Measurements from ENCODE around the gene MRPL52. TPM values are rescaled to one million over a fixed set of nuclear protein-coding genes. Genes with fewer than 3 reads are reported as not detected.
"Not testable (repeated sequence)": the region's sequence is repeated elsewhere in the genome, so short reads cannot be mapped to it uniquely, and the experiment has no call there.

The MRPL52 gene
- total RNA-seq, 5 donors from 2014 or later (not counting 1 experiment from before 2014, with no cell fraction given): 36.5 to 70.1 (median 62.2) TPM

GRCh38 chr14:22849212-22849819 lies 19.6 kb downstream of the MRPL52 start:
- ChIA-PET POLR2A (no interaction called here), CTCF (interaction anchor here in 1 of 2 donors (1.0 to 1.8 kb wide), 2 partner anchors 25 to 26 kb away, joined by 5 to 12 read pairs; no protein-coding TSS in a partner anchor)
- peaks cover 0 to 11% of the 10 kb centered on the region in 2 experiments for H3K4me1 ChIP-seq (ENCODE audit: control insufficient read depth in 1 of 2, extremely low read depth in 1 of 2, insufficient read depth in 2 of 2, low read length in 2 of 2)
- Mint-ChIP-seq H3K27ac (no peak overlapping the region), H3K27me3 (peaks cover 17 to 28% of the 10 kb centered on the region in 2 donors), H3K36me3 (no peaks in the 10 kb centered on the region), H3K9me3 (no peaks in the 10 kb centered on the region), H3K4me3 (no peak overlapping the region), H3K4me1 (peaks cover 3 to 12% (median 11%) of the 10 kb centered on the region in 3 donors)
- H3K27me3 ChIP-seq (replicated peaks in 1 of 2; ENCODE audit: control insufficient read depth in 2 of 2, extremely low read depth in 1 of 2, insufficient read depth in 2 of 2, low read length in 1 of 2): peaks cover 0 to 60% of the 10 kb centered on the region in 2 experiments
- WGBS (ENCODE audit: insufficient coverage): 86% methylated on average over 9 of the region's 19 CpGs
- ATAC-seq (replicated peaks in 1 of 4): no peak
- no peak for DNase-seq
- no peak overlapping the region for H3K4me3 ChIP-seq (ENCODE audit: control insufficient read depth in 1 of 2, extremely low read depth in 1 of 2, low read length in 1 of 2)
- H3K27ac ChIP-seq (ENCODE audit: low read length): no peak overlapping the region
- H3K9me3 ChIP-seq: no peaks in the 10 kb centered on the region
- H3K36me3 ChIP-seq (ENCODE audit: control insufficient read depth in 2 of 2, extremely low read depth in 1 of 2, insufficient read depth in 1 of 2, low read length in 1 of 2): no peaks in the 10 kb centered on the region

DNA sequence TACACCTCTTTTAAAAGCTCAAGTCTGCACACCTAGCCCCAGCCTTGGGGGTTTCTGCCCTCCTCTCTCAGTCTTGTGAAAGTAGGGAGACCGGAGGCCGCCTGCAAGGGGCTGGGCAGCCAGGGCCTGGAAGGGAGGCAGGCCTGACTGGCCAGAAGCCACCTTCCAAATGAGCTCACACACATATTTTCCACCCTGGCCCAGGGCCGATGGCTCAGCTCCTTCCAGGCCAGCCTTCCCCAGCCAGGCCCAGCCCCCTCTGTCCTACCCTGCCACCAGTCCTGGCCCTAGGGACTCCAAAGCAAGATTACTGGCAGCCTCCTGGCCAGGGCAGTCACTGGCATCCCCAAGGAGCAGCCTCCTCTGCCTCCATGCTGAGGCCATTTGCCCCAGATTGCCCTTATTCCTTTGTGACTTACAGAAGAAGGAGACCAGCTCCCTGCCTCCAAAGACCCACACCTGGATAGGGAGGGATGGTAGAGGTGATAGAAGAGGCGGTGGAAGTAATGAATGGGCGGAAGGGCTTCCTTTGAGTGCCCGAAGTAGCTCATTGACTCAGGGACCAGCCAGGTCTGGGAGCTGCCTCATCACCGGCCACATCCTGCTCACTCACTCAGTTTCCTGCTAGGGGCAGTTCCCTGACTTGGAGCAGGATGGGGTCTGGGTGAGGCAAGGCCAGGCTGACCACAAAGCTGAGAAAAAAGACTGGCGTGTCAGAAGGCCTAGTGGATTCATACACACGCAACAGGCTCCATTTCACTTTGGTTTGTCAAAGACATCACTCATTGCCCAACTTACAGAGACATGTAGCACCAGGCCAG lies 21.5 kb downstream of the MRPL52 start:
- no peak for ATAC-seq (replicated peaks in 1 of 4)
- WGBS (ENCODE audit: insufficient coverage): 55% methylated on average over 4 of the region's 9 CpGs
- Histone ChIP-seq H3K27ac (ENCODE audit: low read length) (no peak overlapping the region), H3K36me3 (ENCODE audit: control insufficient read depth in 2 of 2, extremely low read depth in 1 of 2, insufficient read depth in 1 of 2, low read length in 1 of 2) (no peaks in the 10 kb centered on the region), H3K4me1 (ENCODE audit: control insufficient read depth in 1 of 2, extremely low read depth in 1 of 2, insufficient read depth in 2 of 2, low read length in 2 of 2) (peaks cover 0 to 11% of the 10 kb centered on the region in 2 experiments), H3K9me3 (no peaks in the 10 kb centered on the region), H3K27me3 (replicated peaks in 1 of 2; ENCODE audit: control insufficient read depth in 2 of 2, extremely low read depth in 1 of 2, insufficient read depth in 2 of 2, low read length in 1 of 2) (peaks cover 0 to 53% of the 10 kb centered on the region in 2 experiments), H3K4me3 (ENCODE audit: control insufficient read depth in 1 of 2, extremely low read depth in 1 of 2, low read length in 1 of 2) (no peak overlapping the region)
- peaks cover 15 to 17% of the 10 kb centered on the region in 2 donors for H3K27me3 Mint-ChIP-seq
- H3K9me3 Mint-ChIP-seq: no peaks in the 10 kb centered on the region
- no peak overlapping the region for H3K4me3 Mint-ChIP-seq
- ChIA-PET CTCF (interaction anchor here (0.5 to 4.5 kb wide), 14 partner anchors 11 to 1025 kb away, joined by 3 to 46 read pairs (median 4); partner anchors contain the start of genes ABHD4 (in 1 of the 2) and OXA1L (in 1 of the 2)), POLR2A (no interaction called here)
- no peak overlapping the region for H3K27ac Mint-ChIP-seq
- peaks cover 3 to 16% (median 12%) of the 10 kb centered on the region in 3 donors for H3K4me1 Mint-ChIP-seq
- no peak for DNase-seq
- no peaks in the 10 kb centered on the region for H3K36me3 Mint-ChIP-seq

DNA sequence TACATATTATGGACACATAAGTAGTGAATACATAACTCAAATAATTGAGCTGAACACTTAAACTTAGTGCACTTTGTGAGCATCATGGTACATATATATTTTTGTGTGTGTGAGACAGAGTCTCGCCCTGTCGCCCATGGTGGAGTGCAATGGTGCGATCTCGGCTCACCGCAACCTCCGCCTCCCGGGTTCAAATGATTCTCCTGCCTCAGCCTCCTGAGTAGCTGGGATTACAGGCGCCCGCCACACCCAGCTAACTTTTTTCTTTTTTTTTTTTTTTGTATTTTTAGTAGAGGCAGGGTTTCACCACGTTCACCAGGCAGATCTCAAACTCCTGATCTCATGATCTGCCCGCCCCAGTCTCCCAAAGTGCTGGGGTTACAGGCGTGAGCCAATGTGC lies 22.5 kb downstream of the MRPL52 start:
- H3K27ac ChIP-seq (ENCODE audit: low read length); H3K27me3 Mint-ChIP-seq; H3K4me3 Mint-ChIP-seq; H3K36me3 Mint-ChIP-seq; H3K36me3 ChIP-seq (ENCODE audit: control insufficient read depth in 2 of 2, extremely low read depth in 1 of 2, insufficient read depth in 1 of 2, low read length in 1 of 2); H3K9me3 Mint-ChIP-seq; H3K27ac Mint-ChIP-seq; H3K9me3 ChIP-seq; DNase-seq; H3K4me3 ChIP-seq (ENCODE audit: control insufficient read depth in 1 of 2, extremely low read depth in 1 of 2, low read length in 1 of 2); ATAC-seq (replicated peaks in 1 of 4): not testable (repeated sequence)
- no CpG with 5 or more reads among the region's 12 CpGs for WGBS (ENCODE audit: insufficient coverage)
- Histone ChIP-seq H3K4me1 (ENCODE audit: control insufficient read depth in 1 of 2, extremely low read depth in 1 of 2, insufficient read depth in 2 of 2, low read length in 2 of 2) (peaks cover 0 to 11% of the 10 kb centered on the region in 2 experiments), H3K27me3 (replicated peaks in 1 of 2; ENCODE audit: control insufficient read depth in 2 of 2, extremely low read depth in 1 of 2, insufficient read depth in 2 of 2, low read length in 1 of 2) (peaks cover 0 to 49% of the 10 kb centered on the region in 2 experiments)
- POLR2A ChIA-PET: interaction anchor here in 1 of 2 donors (0.6 kb wide), 1 partner anchor 50 kb away, joined by 3 read pairs; no protein-coding TSS in a partner anchor
- H3K4me1 Mint-ChIP-seq: peaks cover 3 to 20% (median 15%) of the 10 kb centered on the region in 3 donors
- CTCF ChIA-PET: interaction anchor here (0.6 to 4.5 kb wide), 18 partner anchors 9 to 325 kb away, joined by 3 to 46 read pairs (median 4); partner anchors contain the start of genes LRP10 (in 1 of the 2) and PSMB5 (in 1 of the 2)

- no peaks in the 10 kb centered on the region for H3K36me3 Mint-ChIP-seq
- H3K27ac Mint-ChIP-seq: no peak overlapping the region
- POLR2A ChIA-PET: no interaction called here
- Histone ChIP-seq H3K4me1 (ENCODE audit: control insufficient read depth in 1 of 2, extremely low read depth in 1 of 2, insufficient read depth in 2 of 2, low read length in 2 of 2) (peaks cover 0 to 13% of the 10 kb centered on the region in 2 experiments), H3K27me3 (replicated peaks in 1 of 2; ENCODE audit: control insufficient read depth in 2 of 2, extremely low read depth in 1 of 2, insufficient read depth in 2 of 2, low read length in 1 of 2) (peaks cover 0 to 50% of the 10 kb centered on the region in 2 experiments), H3K27ac (ENCODE audit: low read length) (no peak overlapping the region), H3K9me3 (no peaks in the 10 kb centered on the region), H3K4me3 (ENCODE audit: control insufficient read depth in 1 of 2, extremely low read depth in 1 of 2, low read length in 1 of 2) (no peak overlapping the region), H3K36me3 (ENCODE audit: control insufficient read depth in 2 of 2, extremely low read depth in 1 of 2, insufficient read depth in 1 of 2, low read length in 1 of 2) (no peaks in the 10 kb centered on the region)
- peaks cover 8 to 9% of the 10 kb centered on the region in 2 donors for H3K27me3 Mint-ChIP-seq
- CTCF ChIA-PET: interaction anchor here (0.5 to 4.5 kb wide), 20 partner anchors 9 to 873 kb away, joined by 3 to 46 read pairs (median 4); partner anchors contain the start of genes LRP10 (in 1 of the 2), PSMB5 (in 1 of the 2) and RBM23 (in 1 of the 2)
- DNase-seq (no peak), ATAC-seq (replicated peaks in 1 of 4) (no peak)
- H3K4me3 Mint-ChIP-seq: no peak overlapping the region
- H3K9me3 Mint-ChIP-seq: no peaks in the 10 kb centered on the region
- H3K4me1 Mint-ChIP-seq: peaks cover 3 to 20% (median 18%) of the 10 kb centered on the region in 3 donors
- no CpG with 5 or more reads among the region's 2 CpGs for WGBS (ENCODE audit: insufficient coverage)
Observed at GRCh38 chr14:22852599-22852939, 22.9 kb downstream of the MRPL52 start.

DNA sequence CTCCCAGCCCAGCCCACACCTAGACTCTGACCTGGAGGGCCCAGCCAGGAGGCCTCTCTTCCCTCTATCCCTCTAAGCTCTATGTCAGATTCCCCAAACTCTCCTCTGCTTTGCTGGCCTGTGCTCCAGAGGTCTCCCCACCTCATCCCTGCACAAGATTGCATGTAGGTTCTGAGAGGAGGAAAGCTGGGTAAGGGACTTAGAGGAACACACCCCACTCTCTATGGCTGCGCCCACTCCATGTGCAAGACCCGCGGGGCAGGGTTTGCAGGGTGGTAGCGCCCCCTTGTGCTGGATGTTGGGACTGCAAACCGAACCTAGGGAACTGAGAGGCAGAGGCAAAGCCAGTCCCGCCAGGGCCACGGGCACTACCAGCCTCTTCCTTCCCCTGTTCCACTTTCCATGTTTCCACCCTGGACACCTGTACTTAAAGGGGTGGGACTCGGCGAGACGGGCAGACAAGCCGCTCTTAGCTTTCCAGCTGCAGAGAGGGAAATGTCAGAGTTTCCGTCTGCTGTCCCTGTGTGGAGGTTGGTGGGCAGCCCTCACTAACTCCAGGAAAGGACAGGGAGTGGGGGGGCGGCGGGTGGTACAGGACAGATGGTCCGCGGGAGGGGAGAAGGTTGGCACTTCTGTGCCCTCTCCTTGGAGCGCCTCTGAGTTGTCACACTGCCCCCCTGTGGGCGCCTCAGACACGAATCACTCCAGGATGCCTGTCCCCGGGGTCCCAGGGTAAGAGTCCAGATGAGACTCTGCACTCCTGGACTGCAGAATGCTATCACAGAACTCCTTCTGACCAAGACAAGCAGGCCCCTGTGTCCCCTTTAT lies 23.5 kb downstream of the MRPL52 start:
- no peaks in the 10 kb centered on the region for H3K36me3 ChIP-seq (ENCODE audit: control insufficient read depth in 2 of 2, extremely low read depth in 1 of 2, insufficient read depth in 1 of 2, low read length in 1 of 2)
- peaks cover 0 to 45% of the 10 kb centered on the region in 2 experiments for H3K27me3 ChIP-seq (replicated peaks in 1 of 2; ENCODE audit: control insufficient read depth in 2 of 2, extremely low read depth in 1 of 2, insufficient read depth in 2 of 2, low read length in 1 of 2)
- Mint-ChIP-seq H3K36me3 (no peaks in the 10 kb centered on the region), H3K4me3 (peak overlapping the region; percentile 75 to 79 (median 78)), H3K4me1 (peaks cover 6 to 25% (median 23%) of the 10 kb centered on the region in 3 donors), H3K27ac (peak overlapping the region; percentile 66 to 79), H3K27me3 (peaks cover 6 to 9% of the 10 kb centered on the region in 2 donors), H3K9me3 (no peaks in the 10 kb centered on the region)
- DNase-seq (peak; percentile 64 to 95 (median 86)), ATAC-seq (replicated peaks in 1 of 4) (peak; percentile 90 to 92 (median 91))
- no peaks in the 10 kb centered on the region for H3K9me3 ChIP-seq
- CTCF ChIA-PET: interaction anchor here (0.5 to 4.5 kb wide), 26 partner anchors 10 to 873 kb away, joined by 3 to 46 read pairs (median 4); partner anchors contain the start of genes LRP10 (in 1 of the 2), MRPL52 (in 1 of the 2) and RBM23 (in 1 of the 2)
- 0% methylated on average over 13 of the region's 20 CpGs for WGBS (ENCODE audit: insufficient coverage)
- H3K27ac ChIP-seq (ENCODE audit: low read length): peak overlapping the region; percentile 25
- H3K4me3 ChIP-seq (ENCODE audit: control insufficient read depth in 1 of 2, extremely low read depth in 1 of 2, low read length in 1 of 2): peak overlapping the region; percentile 74 to 81
- POLR2A ChIA-PET: no interaction called here
- H3K4me1 ChIP-seq (ENCODE audit: control insufficient read depth in 1 of 2, extremely low read depth in 1 of 2, insufficient read depth in 2 of 2, low read length in 2 of 2): peaks cover 3 to 18% of the 10 kb centered on the region in 2 experiments
